GM20431 (cell line): ENCODE results near the gene SOX12.
"Not testable (repeated sequence)": the region's sequence is repeated elsewhere in the genome, so short reads cannot be mapped to it uniquely, and the experiment has no call there.

ENCODE experiments used
- in situ Hi-C: fragments of 300-500 bp; cut with MseI, MboI; formaldehyde crosslinking; loops from one replicate; pipeline ENCODE4 v1.15.0; 2020; ENCODE audit warnings: low sequenced_read_pairs; ENCODE audit not compliant: unreplicated experiment

SOX12 gene

DNA sequence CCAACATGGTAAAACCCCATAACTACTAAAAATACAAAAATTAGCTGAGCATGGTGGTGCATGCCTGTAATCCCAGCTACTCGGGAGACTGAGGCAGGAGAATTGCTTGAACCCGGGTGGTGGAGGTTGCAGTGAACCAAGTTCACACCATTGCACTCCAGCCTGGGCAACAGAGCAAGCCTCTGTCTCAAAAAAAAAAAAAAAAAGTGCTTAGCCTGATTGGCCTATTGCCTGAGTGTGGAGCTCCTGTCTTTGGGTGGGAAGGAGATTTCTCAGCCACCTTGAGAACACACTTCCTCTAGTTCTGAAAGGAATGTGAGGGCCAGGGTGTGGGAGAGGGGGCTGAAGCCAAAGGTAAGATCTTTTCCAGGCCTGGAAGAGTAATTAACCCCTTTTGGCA lies 30.8 kb downstream of the SOX12 start:
- in situ Hi-C loops: loop anchor here (10.0 kb wide), 1 partner anchor 119 kb away; no protein-coding TSS in a partner anchor

DNA sequence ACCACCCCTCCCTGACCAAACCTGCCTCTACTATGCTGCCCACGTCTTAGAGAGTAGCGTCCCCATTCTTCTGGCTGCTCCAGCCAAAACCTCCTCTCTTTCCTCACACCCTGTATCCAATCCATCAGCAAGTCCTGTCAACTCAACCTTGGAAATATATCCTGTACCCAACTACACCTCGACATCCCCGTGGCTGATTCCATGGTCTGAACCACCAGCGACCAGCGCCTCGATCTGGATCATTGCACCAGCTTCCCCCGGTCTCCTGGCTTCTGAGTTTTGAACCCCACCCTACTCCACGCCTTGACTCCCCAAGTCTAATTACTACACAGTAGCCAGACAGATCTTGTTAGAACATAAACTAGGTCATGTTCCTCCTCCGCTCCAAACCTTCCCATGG lies 31.4 kb downstream of the SOX12 start:
- in situ Hi-C loops: loop anchor here (10.0 kb wide), 1 partner anchor 118 kb away; no protein-coding TSS in a partner anchor

DNA sequence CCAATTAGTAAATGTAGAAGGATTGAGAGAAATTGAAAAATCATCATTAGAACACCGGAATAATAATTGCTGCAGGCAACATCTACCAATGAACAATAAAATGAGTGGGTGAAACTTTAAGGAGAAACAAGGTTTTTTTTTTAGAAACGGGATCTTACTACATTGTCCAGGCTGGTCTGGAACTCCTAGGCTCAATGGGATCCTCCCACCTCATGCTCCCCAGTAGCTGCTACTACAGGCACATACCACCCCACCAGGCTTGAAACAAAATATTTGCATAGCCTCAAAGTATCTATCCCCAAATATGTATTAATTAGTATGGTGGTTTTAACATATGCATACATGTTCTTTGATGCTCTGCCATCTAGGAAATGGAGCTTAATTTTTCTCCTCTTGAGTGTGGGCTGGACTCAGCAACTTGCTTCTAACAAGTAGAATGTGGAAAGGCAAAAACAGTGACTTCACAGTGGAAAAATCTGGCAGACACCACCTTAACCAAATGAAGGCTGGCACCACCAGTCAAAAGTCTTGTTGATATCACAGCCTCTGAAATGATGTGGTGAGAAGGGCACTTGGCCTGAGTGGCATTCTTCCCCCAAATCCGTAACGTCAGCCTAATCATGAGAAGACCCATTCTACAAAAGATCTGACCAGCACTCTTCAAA lies 33.7 kb downstream of the SOX12 start:
- in situ Hi-C loops: loop anchor here (10.0 kb wide), 1 partner anchor 116 kb away; no protein-coding TSS in a partner anchor

DNA sequence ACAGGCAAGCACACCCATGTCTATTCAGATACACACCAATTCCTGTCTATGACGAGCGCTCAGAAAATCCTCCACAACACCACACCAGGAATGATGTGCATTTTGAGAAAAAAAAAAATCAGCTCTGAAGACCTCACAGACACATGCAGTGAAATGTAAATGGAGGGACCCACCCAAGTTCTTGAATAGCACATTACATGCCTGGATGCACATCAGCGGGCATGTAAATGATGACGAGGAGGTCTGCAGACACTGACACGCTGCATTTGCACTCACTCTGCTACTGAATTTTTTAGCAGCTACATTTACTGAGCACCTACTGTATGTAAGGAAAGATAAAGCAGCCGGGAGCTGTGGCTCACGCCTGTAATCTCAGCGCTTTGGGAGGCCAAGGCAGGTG lies 36.2 kb downstream of the SOX12 start:
- in situ Hi-C loops: no loop called here

- in situ Hi-C loops: no loop called here
These were observed 37.2 kb downstream of the SOX12 start for GRCh38 chr20:362271-363254.

DNA sequence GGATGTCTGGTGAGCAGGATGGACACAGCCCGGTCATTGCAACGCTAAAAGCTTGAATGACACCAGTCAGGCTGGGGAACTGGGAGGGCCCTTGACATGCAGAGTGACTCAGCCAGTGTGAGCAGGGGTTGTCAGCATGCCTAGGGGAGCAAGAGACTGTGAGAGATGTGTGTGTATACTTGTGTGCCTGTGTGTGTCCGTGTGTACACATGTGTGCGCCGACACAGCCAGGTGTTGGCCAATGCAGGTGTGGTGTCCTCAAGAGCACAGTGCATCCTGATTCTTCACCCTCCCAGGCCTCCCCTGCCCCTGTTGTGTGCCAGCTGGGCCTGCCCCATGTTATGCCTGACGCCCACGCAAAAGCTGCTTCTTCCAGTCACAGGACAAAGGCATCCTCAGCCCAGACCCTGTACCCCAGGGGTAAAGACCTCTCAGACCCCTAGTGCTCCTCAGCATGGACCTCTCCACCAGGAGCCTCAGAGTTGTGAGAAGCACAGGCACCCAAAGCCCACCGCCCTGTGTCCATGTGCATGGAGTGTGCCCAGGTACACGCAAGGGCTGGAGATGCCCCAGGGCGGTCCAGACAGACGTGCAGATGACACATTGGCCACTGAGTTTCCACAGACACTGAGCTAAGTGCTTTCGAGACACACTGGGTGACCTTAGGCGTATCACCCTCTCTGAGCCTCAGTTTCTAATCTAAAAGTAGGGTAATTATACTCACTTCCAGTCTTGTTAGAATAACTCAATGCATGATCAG lies 38.1 kb downstream of the SOX12 start:
- in situ Hi-C loops: no loop called here

DNA sequence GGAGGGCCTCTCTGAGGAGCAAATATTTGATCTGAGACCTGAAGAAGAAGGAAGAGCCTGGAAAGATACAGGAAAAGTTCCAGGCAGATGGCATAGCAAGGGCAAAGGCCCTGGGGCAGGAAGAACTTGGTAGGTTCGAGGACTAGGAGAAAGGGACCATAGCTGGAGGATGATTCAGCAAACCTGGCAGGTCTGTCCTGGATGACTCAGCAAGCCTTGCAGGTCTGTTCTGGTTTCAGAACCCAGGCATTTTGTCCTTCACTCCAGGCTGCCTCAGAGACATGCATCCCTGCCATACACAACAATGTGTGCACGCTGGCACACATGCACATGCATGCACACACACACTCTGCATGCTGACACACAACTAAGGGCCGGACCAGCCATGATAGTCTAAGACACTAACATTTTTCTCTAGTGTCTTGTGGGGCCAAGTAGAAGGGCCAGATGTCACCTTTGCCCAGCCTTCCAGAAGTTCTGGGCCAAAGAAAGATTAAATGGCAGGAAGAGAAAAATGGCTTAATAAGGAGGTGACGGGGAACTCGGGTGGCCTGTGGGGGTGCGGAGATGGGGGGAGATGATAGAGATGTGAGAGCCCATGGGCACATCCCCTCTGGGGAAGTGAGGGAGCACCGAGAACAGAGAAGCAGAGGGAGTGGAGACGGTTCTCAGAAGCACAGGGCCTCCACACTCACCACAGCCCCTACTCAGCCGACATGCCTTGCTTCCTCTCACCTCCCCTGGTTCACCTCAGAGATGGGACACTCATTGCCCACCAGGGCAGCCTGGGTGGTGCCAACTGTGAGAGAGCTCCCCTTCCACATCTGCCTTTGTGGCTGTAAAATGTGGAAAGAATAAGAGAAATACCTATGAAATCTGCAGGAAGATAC lies 39.8 kb downstream of the SOX12 start:
- in situ Hi-C loops: no loop called here

- in situ Hi-C loops: no loop called here
These were observed 40.8 kb downstream of the SOX12 start for GRCh38 chr20:366041-366718.

DNA sequence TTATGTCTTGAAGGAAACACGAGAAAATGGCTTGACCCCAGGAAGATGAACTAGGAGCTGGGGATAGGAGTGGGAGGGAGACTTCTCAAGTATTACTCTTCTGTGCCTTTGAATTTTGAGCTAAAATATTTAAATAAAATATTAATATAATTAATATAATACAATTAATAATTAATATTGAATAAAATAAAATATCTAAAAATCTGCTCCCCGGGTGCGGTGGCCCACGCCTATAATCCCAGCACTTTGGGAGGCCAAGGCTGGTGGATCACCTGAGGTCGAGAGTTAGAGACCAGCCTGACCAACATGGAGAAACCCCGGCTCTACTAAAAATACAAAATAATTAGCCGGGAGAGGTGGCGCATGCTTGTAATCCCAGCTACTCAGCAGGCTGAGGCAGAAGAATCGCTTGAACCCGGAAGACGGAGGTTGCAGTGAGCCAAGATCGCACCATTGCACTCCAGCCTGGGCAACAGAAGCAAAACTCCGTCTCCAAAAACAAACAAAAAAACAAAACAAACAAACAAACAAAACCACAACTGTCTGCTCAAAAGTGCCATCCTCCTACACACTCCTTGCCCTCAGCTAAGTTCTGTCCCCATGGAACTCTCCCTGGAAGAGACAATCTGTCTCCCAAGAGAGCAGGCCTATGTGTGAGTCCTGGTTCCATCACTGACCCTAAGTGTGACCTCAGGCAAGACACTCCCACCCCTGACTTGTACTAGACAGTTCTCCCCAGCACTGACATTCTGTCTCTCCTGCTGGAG lies 41.5 kb downstream of the SOX12 start:
- in situ Hi-C loops: no loop called here

DNA sequence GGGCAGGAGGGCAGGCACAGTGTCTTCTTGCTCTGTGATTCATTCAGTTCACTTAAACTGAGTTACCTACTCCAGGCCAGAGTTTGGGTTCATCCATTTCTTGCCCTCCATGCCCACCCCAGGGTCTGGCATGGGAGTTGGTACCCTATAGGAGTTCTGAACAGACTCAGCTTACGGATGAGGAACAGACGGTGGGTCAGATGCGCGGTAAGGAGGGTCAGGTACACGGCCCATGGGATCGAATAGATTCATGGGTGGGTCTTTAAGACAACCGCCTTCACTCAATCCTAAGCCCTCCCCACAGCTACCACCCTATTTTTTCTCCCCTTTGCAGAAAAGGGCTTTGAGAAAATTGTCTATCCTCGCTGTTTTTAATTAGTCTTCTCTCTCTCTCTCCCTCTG lies 42.1 kb downstream of the SOX12 start:
- in situ Hi-C loops: no loop called here

GRCh38 chr20:368915-369314 lies 43.6 kb downstream of the SOX12 start:
- in situ Hi-C loops: no loop called here

GRCh38 chr20:370151-370600 lies 44.8 kb downstream of the SOX12 start:
- in situ Hi-C loops: no loop called here

DNA sequence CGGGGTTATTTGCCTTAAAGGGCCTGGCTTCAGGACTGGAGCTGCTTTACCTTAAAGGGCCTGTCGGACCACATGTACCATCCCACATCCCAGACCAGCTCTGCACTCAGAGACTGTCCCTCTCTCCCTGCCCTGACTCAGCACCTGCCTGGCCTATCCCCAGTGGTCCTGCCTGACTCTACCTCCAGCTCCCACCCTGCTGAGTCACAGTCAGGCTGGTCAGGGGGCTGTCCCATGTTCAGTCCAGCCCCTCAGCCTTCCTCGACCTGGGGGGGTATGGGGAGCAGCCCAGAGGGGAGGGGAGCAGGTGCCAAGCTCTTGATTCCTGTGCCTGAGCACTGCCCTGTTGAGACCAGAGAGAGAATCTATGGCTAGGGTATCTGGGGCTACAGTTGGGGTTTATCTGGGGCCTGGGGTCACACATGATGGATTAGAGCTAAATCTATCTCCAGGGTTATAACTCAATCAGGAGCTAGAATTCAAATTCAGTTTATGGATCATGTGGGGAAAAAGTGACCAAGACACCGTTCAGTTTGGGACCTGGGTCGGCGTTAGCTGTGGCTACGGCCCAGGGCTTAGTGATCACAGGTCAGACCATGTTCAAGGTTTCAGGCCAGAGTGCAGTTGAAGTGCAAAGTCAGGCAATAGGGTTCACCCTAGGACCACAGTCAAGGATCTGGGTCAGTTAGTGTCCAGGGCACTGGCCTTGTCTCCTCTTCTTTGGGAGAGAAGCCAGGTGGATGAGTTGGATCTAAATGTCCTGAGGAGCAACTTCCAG lies 45.8 kb downstream of the SOX12 start:
- in situ Hi-C loops: no loop called here

- in situ Hi-C loops: no loop called here
These were observed 46.6 kb downstream of the SOX12 start for GRCh38 chr20:371755-372542.

- in situ Hi-C loops: not testable (repeated sequence)
These were observed 47.3 kb downstream of the SOX12 start for GRCh38 chr20:372543-373082.

GRCh38 chr20:373171-373890 lies 48.0 kb downstream of the SOX12 start:
- in situ Hi-C loops: no loop called here
